HG03354 (cell line): ENCODE measurements around the gene SAP30BP.

Experiments
- ATAC-seq: cut with Tn5 transposase; IDR thresholded peaks from one replicate; pipeline ENCODE4 v1.9.1; 2021; ENCODE audit warnings: mild to moderate bottlenecking; ENCODE audit not compliant: unreplicated experiment, poor library complexity, severe bottlenecking

Gene SAP30BP

DNA sequence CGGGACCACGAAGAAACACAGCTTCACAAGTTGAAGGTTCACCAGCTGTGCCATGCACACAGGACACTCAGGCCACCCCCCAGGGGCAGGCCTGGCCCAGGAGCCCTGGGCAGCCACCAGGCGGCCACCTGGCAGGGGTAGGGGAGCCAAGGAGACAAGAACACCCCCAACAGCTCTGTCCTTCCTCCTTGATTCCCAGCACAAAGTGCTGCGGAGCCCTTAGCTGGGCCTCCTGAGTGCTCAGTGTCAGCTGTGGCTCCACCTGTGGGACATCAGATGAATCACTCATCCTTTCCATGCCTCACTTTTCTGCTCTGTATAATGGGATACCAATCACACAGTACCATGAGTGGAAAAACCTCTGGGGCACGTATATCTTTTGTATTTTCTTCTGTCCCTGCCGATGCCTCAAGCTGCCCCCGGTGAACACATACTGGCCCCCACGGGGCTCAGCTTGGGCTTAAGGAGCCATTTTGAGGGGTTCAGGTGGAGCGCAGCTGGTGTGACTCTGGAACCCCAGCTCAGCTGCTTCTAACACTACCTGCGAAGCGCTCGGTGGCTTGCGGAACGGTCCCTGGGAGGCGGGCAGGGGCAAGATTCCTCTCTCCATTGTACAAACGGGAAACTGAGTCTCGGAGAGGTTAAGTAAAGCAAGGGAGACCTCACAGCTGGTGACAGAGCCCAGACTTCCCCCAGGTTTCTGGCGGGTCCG lies 85.8 kb downstream of the SAP30BP start:
- ATAC-seq, result no peak

DNA sequence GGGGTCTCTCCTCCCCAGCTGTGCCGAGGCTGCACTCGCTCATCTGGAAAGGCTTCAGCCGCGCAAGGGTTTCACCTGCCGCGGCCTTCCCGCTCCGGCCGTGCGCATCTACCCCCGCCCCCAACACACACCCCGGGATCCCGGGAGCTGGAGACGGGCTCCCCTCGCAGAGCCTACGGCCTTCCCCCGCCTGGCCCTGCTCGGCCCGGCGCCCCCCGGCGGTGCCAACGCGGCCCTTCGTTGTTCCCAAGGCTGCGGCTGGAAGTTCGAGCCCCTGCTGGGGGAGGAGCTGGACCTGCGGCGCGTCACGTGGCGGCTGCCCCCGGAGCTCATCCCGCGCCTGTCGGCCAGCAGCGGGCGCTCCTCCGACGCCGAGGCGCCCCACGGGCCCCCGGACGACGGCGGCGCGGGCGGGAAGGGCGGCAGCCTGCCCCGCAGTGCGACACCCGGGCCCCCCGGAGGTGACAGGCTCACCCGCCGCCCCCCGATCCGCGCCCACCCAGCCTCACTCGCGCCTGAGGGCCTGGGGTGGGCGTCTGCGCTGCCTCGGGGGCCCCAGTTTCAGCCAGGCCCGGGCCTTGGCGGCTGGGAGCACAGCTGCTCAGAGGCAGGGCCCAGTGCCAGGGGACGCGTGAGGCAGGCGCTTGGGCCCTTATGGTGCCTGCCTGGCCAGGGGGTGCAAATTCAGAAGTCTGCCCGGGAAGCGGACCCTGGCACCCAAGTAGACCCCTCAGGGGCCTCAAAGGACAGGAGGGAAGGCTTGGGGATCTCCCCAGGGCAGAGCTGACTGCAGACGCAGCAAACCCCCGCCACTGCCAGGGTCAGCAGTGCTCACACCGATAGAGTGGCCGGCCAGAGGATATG lies 86.6 kb downstream of the SAP30BP start:
- ATAC-seq, result peak; percentile 64

DNA sequence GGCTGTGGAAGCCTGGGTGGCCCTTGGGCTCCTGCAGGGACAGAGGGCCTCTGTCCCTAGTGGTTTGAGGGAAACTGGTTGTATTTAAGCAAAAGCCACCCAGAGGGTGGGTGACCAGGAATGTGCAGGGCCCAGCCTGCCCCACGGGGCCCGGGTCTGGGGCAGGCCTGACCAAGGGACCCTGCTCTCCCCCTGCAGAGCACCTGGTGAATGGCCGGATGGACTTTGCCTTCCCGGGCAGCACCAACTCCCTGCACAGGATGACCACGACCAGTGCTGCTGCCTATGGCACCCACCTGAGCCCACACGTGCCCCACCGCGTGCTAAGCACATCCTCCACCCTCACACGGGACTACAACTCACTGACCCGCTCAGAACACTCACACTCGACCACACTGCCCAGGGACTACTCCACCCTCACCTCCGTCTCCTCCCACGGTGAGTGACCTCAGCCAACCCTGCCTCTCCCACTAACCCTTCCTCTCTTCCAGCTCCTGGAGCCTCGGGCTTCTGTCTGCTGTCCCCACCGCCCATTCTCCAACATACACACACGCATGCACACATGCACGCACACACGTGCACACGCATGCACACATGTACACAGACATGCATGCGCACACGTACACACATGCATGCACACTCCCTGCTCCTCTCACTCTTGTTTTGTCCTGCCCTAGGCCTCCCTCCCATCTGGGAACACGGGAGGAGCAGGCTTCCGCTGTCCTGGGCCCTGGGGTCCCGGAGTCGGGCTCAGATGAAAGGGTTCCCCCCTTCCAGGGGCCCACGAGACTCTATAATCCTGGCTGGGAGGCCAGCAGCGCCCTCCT lies 87.5 kb downstream of the SAP30BP start:
- no peak for ATAC-seq

DNA sequence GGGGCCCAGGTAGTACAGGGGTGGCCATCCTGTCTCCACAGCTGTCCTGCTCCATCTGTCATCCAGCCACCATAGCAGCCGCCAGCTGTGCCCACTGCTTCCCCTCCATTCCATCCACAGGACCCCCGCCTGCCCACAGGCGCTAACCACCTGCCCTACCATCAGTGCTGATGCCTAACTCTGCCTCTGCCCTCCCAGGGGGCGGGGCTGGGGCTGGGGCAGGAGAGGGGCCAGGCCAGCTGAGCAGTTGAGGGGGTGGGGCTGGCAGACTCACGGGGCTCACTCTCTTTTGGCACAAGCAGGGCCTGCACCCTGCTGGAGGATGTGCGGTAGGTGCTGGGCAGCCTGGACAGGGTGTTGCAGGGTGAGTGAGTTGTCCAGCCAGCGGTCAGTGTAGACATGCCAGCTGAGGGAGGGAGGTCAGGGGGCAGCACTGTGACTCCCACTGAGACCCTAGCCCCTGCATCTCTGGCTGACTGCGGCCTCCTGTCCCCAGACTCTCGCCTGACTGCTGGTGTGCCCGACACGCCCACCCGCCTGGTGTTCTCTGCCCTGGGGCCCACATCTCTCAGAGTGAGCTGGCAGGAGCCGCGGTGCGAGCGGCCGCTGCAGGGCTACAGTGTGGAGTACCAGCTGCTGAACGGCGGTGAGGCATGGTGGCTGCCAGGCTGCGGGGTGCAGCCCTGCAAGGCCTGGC lies 88.2 kb downstream of the SAP30BP start:
- ATAC-seq, result no peak

DNA sequence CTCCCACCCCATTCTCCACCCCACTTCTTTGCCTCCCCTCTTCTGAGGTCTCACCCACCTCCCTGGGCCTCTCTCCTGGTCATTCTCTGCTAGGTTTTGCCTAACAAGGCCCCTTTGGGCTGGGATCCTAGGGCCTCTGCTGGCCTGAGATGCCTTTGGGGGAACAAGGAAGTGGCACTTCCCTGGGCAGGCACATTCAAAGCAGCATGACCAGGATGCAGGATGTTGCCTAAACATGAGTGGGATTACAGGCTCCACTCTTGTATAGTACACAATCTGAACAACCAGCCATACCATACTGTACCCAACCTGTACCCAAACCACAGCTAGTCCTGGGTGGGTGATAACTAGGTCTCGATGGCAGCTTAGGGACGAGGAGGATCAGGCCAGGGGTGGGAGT lies 88.9 kb downstream of the SAP30BP start:
- no peak for ATAC-seq

DNA sequence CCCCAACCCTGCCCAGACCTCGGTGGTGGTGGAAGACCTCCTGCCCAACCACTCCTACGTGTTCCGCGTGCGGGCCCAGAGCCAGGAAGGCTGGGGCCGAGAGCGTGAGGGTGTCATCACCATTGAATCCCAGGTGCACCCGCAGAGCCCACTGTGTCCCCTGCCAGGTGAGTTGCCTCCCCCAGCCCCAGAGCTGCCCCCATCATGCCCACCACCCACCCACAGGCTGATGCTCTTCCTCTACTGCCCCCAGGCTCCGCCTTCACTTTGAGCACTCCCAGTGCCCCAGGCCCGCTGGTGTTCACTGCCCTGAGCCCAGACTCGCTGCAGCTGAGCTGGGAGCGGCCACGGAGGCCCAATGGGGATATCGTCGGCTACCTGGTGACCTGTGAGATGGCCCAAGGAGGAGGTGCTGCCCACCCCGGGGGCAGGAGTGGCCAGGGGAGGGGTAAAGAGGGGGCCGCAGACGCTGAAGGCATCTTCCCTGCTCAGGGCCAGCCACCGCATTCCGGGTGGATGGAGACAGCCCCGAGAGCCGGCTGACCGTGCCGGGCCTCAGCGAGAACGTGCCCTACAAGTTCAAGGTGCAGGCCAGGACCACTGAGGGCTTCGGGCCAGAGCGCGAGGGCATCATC lies 89.4 kb downstream of the SAP30BP start:
- no peak for ATAC-seq

DNA sequence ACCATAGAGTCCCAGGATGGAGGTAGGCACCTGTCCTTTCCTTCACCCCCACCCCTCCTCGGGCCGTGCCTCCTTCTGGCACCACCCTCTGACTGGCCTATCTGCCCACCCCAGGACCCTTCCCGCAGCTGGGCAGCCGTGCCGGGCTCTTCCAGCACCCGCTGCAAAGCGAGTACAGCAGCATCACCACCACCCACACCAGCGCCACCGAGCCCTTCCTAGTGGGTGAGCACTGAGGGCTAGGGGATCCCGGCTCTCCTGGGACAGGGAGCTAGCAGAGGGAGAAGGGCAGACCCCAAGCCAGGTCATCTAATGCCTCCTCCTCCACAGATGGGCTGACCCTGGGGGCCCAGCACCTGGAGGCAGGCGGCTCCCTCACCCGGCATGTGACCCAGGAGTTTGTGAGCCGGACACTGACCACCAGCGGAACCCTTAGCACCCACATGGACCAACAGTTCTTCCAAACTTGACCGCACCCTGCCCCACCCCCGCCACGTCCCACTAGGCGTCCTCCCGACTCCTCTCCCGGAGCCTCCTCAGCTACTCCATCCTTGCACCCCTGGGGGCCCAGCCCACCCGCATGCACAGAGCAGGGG lies 90.0 kb downstream of the SAP30BP start:
- no peak for ATAC-seq
